Right lobe of liver (tissue), 4 donors: ENCODE results near the gene TRAK1.

Source experiments
- POLR2A ChIP-seq: fragments of 450-650 bp; IDR thresholded peaks from one replicate; pipeline ENCODE4 v1.6.1; 2017; ENCODE audit warnings: antibody characterized with exemption, mild to moderate bottlenecking
- TF ChIP-seq, protein P1 (sequence below), 4 donors: fragments of 200-600 bp in 3 of 4; fragments of 450-650 bp in 1 of 4; IDR thresholded peaks; one replicate each; pipeline versions ENCODE4 v1.5.1 to v1.8.0; 2016 to 2022; ENCODE audit warnings: antibody characterized with exemption in 4 of 4, mild to moderate bottlenecking in 2 of 4
- donor health status: DM: no; HTN: no; CAD: no.
- donor health status: DM: no; HTN: no; CAD: no.
- donor health status: DM: no; HTN: yes; CAD: no.

- TF ChIP-seq, protein P1, sequence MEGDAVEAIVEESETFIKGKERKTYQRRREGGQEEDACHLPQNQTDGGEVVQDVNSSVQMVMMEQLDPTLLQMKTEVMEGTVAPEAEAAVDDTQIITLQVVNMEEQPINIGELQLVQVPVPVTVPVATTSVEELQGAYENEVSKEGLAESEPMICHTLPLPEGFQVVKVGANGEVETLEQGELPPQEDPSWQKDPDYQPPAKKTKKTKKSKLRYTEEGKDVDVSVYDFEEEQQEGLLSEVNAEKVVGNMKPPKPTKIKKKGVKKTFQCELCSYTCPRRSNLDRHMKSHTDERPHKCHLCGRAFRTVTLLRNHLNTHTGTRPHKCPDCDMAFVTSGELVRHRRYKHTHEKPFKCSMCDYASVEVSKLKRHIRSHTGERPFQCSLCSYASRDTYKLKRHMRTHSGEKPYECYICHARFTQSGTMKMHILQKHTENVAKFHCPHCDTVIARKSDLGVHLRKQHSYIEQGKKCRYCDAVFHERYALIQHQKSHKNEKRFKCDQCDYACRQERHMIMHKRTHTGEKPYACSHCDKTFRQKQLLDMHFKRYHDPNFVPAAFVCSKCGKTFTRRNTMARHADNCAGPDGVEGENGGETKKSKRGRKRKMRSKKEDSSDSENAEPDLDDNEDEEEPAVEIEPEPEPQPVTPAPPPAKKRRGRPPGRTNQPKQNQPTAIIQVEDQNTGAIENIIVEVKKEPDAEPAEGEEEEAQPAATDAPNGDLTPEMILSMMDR (IDR thresholded peaks at IDR 0.05), result no peak
- no peak for TF ChIP-seq POLR2A
Observed at GRCh38 chr3:42057561-42058211, 33.5 kb upstream of the TRAK1 start.
